Transverse colon (tissue), 4 donors: ENCODE data around the gene IGFL3. TPM values are rescaled to one million over a fixed set of nuclear protein-coding genes. Genes with fewer than 3 reads are reported as not detected.

Experiments
- DNase-seq: peaks from one replicate; pipeline ENCODE4 v3.0.0-alpha.2; 2019
- H3K27ac ChIP-seq, 4 donors: fragments of 200-600 bp; sonication (generic); 2 replicates each; pipeline ENCODE4 v1.5.1; 2016 to 2018; ENCODE audit warnings: inconsistent platforms in 4 of 4
- H3K27me3 ChIP-seq: fragments of 200-600 bp; sonication (generic); 2 replicates; pipeline ENCODE4 v1.5.1; 2017; ENCODE audit warnings: inconsistent platforms
- H3K36me3 ChIP-seq, 4 donors: fragments of 200-600 bp; sonication (generic); 2 replicates each; pipeline ENCODE4 v1.5.1; 2017 to 2019; ENCODE audit warnings: inconsistent platforms in 4 of 4
- H3K4me1 ChIP-seq, 4 donors: fragments of 200-600 bp; sonication (generic); 2 replicates each; pipeline ENCODE4 v1.5.1; 2017 to 2020; ENCODE audit warnings: inconsistent platforms in 4 of 4
- H3K4me3 ChIP-seq, 4 donors: fragments of 200-600 bp; sonication (generic); 1 replicate in 1 of 4; 2 replicates in 3 of 4; pipeline versions ENCODE4 v1.5.1 to v1.6.1; 2017 to 2019; ENCODE audit warnings: inconsistent platforms in 4 of 4
- H3K9me3 ChIP-seq, 2 donors: fragments of 200-600 bp; sonication (generic); 2 replicates each; pipeline ENCODE4 v1.5.1; 2017 to 2019; ENCODE audit warnings: inconsistent platforms in 2 of 2
- CTCF ChIP-seq, 5 experiments: fragments of 200-600 bp in 3 of 5; fragments of 450-650 bp in 2 of 5; sonication (generic) in 3 of 5; IDR thresholded peaks; 1 replicate in 2 of 5; 2 replicates in 3 of 5; pipeline ENCODE4 v1.5.1; 2016 to 2017; ENCODE audit warnings: antibody characterized with exemption in 5 of 5, inconsistent platforms in 3 of 5, mild to moderate bottlenecking in 2 of 5, moderate library complexity in 1 of 5
- EP300 ChIP-seq: sonication (generic); formaldehyde crosslinking; IDR thresholded peaks from one replicate; pipeline ENCODE4 v1.6.1; 2017; ENCODE audit warnings: antibody characterized with exemption, low read depth
- POLR2A ChIP-seq: fragments of 450-650 bp; IDR thresholded peaks from one replicate; pipeline ENCODE4 v1.6.1; 2016; ENCODE audit warnings: antibody characterized with exemption, mild to moderate bottlenecking, moderate library complexity
- POLR2AphosphoS5 ChIP-seq, 3 donors: sonication (generic); formaldehyde crosslinking; IDR thresholded peaks; one replicate each; pipeline ENCODE4 v1.6.1; 2016; ENCODE audit warnings: antibody characterized with exemption in 3 of 3
- WGBS, 2 donors: methylation state at CpG; one replicate each; pipeline ENCODE4 v1.1.5; 2018; ENCODE audit warnings: low coverage in 1 of 2; 5-methylcytosine and 5-hydroxymethylcytosine counted together
- in situ Hi-C, 4 donors: fragments of 200-750 bp; cut with MboI; loops; one replicate each; pipeline versions ENCODE4 v1.15.0 to v1.15.1; 2017; ENCODE audit warnings: low sequenced_read_pairs in 3 of 4, low pct_ligation_motif_present in 1 of 4, low pct_unique_long_range_greater_than_20kb in 1 of 4
- intact Hi-C: fragments of 100-400 bp; cut with DNase I; formaldehyde crosslinking; loops from one replicate; pipeline ENCODE4 v1.15.1; 2023; ENCODE audit warnings: low total_unique reads
- total RNA-seq, 4 donors: library from RNA; depleted of rRNA; stranded (reverse); fragments of >200 nt; gene quantifications; one replicate each; pipeline ENCODE4 v1.1.0, GENCODE V29; 2016

The IGFL3 gene
- total RNA-seq, 4 donors from 2014 or later = not detected

GRCh38 chr19:46126086-46126580 lies 1.6 kb upstream of the IGFL3 start:
- Histone ChIP-seq H3K36me3 (no peaks in the 10 kb centered on the region), H3K27ac (no peak overlapping the region), H3K4me1 (no peaks in the 10 kb centered on the region), H3K27me3 (peaks cover 26% of the 10 kb centered on the region), H3K4me3 (no peak overlapping the region), H3K9me3 (no peaks in the 10 kb centered on the region)
- WGBS, 2 donors = 90 to 91% methylated on average over 2 of the region's 2 CpGs
- in situ Hi-C loops (no loop called here), intact Hi-C loops (no loop called here)
- DNase-seq = no peak
- no peak for TF ChIP-seq EP300
- no peak for TF ChIP-seq CTCF (IDR thresholded peaks at IDR 0.05)
- TF ChIP-seq POLR2A = no peak
- TF ChIP-seq POLR2AphosphoS5 (IDR thresholded peaks at IDR 0.05) = no peak

GRCh38 chr19:46125447-46125846 lies 959 bp upstream of the IGFL3 start:
- in situ Hi-C loops = no loop called here
- TF ChIP-seq POLR2A = no peak
- TF ChIP-seq POLR2AphosphoS5 (IDR thresholded peaks at IDR 0.05) = no peak
- TF ChIP-seq CTCF (IDR thresholded peaks at IDR 0.05) = no peak
- Histone ChIP-seq H3K27ac (no peak overlapping the region), H3K36me3 (no peaks in the 10 kb centered on the region), H3K4me3 (no peak overlapping the region), H3K9me3 (no peaks in the 10 kb centered on the region), H3K4me1 (no peaks in the 10 kb centered on the region), H3K27me3 (peaks cover 30% of the 10 kb centered on the region)
- no peak for DNase-seq
- 66 to 71% methylated on average over 3 to 4 of the region's 4 CpGs for WGBS, 2 donors
- intact Hi-C loops = no loop called here

GRCh38 chr19:46118136-46118535 lies 6.4 kb downstream of the IGFL3 start:
- H3K27me3 ChIP-seq = peaks cover 24% of the 10 kb centered on the region
- no peak for DNase-seq
- H3K27ac ChIP-seq = no peak overlapping the region
- no peaks in the 10 kb centered on the region for H3K9me3 ChIP-seq
- TF ChIP-seq EP300 (no peak), POLR2A (no peak), CTCF (IDR thresholded peaks at IDR 0.05) (no peak), POLR2AphosphoS5 (IDR thresholded peaks at IDR 0.05) (no peak)
- 79 to 81% methylated on average over 2 to 3 of the region's 3 CpGs for WGBS, 2 donors
- intact Hi-C loops (no loop called here), in situ Hi-C loops (no loop called here)
- H3K36me3 ChIP-seq = no peaks in the 10 kb centered on the region
- no peaks in the 10 kb centered on the region for H3K4me1 ChIP-seq
- H3K4me3 ChIP-seq = no peak overlapping the region

GRCh38 chr19:46116121-46116520 lies 8.4 kb downstream of the IGFL3 start:
- no peak overlapping the region for H3K27ac ChIP-seq
- H3K36me3 ChIP-seq = no peaks in the 10 kb centered on the region
- WGBS, 2 donors = 61 to 75% methylated on average over 3 of the region's 3 CpGs
- intact Hi-C loops = no loop called here
- H3K4me1 ChIP-seq = no peaks in the 10 kb centered on the region
- H3K27me3 ChIP-seq = peaks cover 26% of the 10 kb centered on the region
- no peak for DNase-seq
- TF ChIP-seq POLR2A (no peak), CTCF (IDR thresholded peaks at IDR 0.05) (no peak), POLR2AphosphoS5 (IDR thresholded peaks at IDR 0.05) (no peak), EP300 (no peak)
- in situ Hi-C loops = no loop called here
- H3K4me3 ChIP-seq = no peak overlapping the region
- H3K9me3 ChIP-seq = no peaks in the 10 kb centered on the region
